ENCODE measurements around the gene KTN1. TPM values are rescaled to one million over a fixed set of nuclear protein-coding genes. Genes with fewer than 3 reads are reported as not detected.

The KTN1 gene
- total RNA-seq, 2 donors from 2014 or later = 149 to 264 TPM

- TF ChIP-seq CTCF (IDR thresholded peaks at IDR 0.05) = no peak
- no peaks in the 10 kb centered on the region for H3K9me3 ChIP-seq
Observed at GRCh38 chr14:55546212-55546874, 33.7 kb upstream of the KTN1 start.

GRCh38 chr14:55547650-55548315 lies 32.2 kb upstream of the KTN1 start:
- Histone ChIP-seq H3K27me3 (no peaks in the 10 kb centered on the region), H3K27ac (no peak overlapping the region), H3K4me3 (no peak overlapping the region), H3K36me3 (no peaks in the 10 kb centered on the region), H3K9ac (ENCODE audit: low read depth in 2 of 2, low read length in 2 of 2) (no peak overlapping the region), H3K9me3 (no peaks in the 10 kb centered on the region), H3K4me1 (no peaks in the 10 kb centered on the region)
- intact Hi-C loops (cut with DNase I) = no loop called here
- no peak for TF ChIP-seq CTCF (IDR thresholded peaks at IDR 0.05)
- no peak for DNase-seq

More at GRCh38 chr14:55546212-55546874, 33.7 kb upstream of the KTN1 start:
- no peak for DNase-seq
- Histone ChIP-seq H3K9ac (ENCODE audit: low read depth in 2 of 2, low read length in 2 of 2) (no peak overlapping the region), H3K27me3 (no peaks in the 10 kb centered on the region), H3K27ac (no peak overlapping the region), H3K36me3 (no peaks in the 10 kb centered on the region), H3K4me3 (no peak overlapping the region), H3K4me1 (no peaks in the 10 kb centered on the region)
- intact Hi-C loops (cut with DNase I) = no loop called here

- intact Hi-C loops (cut with DNase I) = no loop called here
- DNase-seq = no peak
- no peak overlapping the region for H3K9ac ChIP-seq (ENCODE audit: low read depth in 2 of 2, low read length in 2 of 2)
- no peaks in the 10 kb centered on the region for H3K9me3 ChIP-seq
- no peaks in the 10 kb centered on the region for H3K4me1 ChIP-seq
- no peak overlapping the region for H3K27ac ChIP-seq
- H3K36me3 ChIP-seq = no peaks in the 10 kb centered on the region
- H3K27me3 ChIP-seq = no peaks in the 10 kb centered on the region
- H3K4me3 ChIP-seq = no peak overlapping the region
- no peak for TF ChIP-seq CTCF (IDR thresholded peaks at IDR 0.05)
Observed at GRCh38 chr14:55553791-55554190, 26.2 kb upstream of the KTN1 start.

- H3K36me3 ChIP-seq = no peaks in the 10 kb centered on the region
- no peak for TF ChIP-seq CTCF (IDR thresholded peaks at IDR 0.05)
- no peak overlapping the region for H3K4me3 ChIP-seq
- intact Hi-C loops (cut with DNase I) = no loop called here
- H3K27me3 ChIP-seq = no peaks in the 10 kb centered on the region
- no peak overlapping the region for H3K27ac ChIP-seq
- DNase-seq = peak; percentile 26
- no peak overlapping the region for H3K9ac ChIP-seq (ENCODE audit: low read depth in 2 of 2, low read length in 2 of 2)
- no peaks in the 10 kb centered on the region for H3K4me1 ChIP-seq
- H3K9me3 ChIP-seq = no peaks in the 10 kb centered on the region
Observed at GRCh38 chr14:55556929-55557623, 22.9 kb upstream of the KTN1 start.

- Histone ChIP-seq H3K4me1 (no peaks in the 10 kb centered on the region), H3K4me3 (no peak overlapping the region), H3K36me3 (no peaks in the 10 kb centered on the region), H3K9ac (ENCODE audit: low read depth in 2 of 2, low read length in 2 of 2) (no peak overlapping the region), H3K9me3 (no peaks in the 10 kb centered on the region), H3K27ac (no peak overlapping the region), H3K27me3 (no peaks in the 10 kb centered on the region)
- no peak for DNase-seq
- intact Hi-C loops (cut with DNase I) = no loop called here
- no peak for TF ChIP-seq CTCF (IDR thresholded peaks at IDR 0.05)
Observed at GRCh38 chr14:55562135-55562534, 17.9 kb upstream of the KTN1 start.

All from colonic mucosa (tissue), 4 donors.